ENCODE data around the gene RFC3.

The RFC3 gene

DNA sequence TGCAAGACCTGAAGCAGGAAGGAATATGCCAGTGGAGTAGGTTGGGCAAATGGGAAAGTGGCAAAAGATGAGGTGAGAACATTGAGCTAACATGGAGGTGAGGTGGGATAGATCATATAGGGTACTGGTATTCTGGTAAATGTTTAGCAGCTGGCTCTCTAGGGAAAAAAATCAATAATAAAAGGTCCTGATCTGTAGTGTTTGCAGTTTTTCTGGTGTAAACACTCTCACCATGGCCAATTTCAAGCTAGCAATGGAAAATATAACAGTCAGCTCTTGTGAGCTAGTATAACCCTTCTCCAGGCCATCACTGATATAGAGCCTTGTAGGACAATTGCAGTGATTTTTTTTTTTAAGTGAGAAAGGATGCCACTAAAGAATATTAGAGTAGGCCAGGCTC, 31.3 kb downstream of the RFC3 start:
- ChIA-PET CTCF (interaction anchor here (0.6 kb wide), 1 partner anchor 413 kb away, joined by 4 read pairs; no protein-coding TSS in a partner anchor), POLR2A (interaction anchor here (0.6 kb wide), 1 partner anchor 1166 kb away, joined by 3 read pairs; no protein-coding TSS in a partner anchor)
- H3K9me3 ChIP-seq (ENCODE audit: control extremely low read depth in 1 of 5, control insufficient read depth in 4 of 5, insufficient read depth in 2 of 5, low read depth in 1 of 5, low read length in 4 of 5) = peaks cover 0 to 2% (median 0%) of the 10 kb centered on the region in 5 experiments
- no peaks in the 10 kb centered on the region for H3K4me1 ChIP-seq (ENCODE audit: control extremely low read depth in 1 of 4, control insufficient read depth in 4 of 4, insufficient read depth in 4 of 4, low read length in 3 of 4)
- H3K27me3 ChIP-seq (replicated peaks in 2 of 5; ENCODE audit: control insufficient read depth in 4 of 5, insufficient read depth in 5 of 5, low read length in 4 of 5) = no peaks in the 10 kb centered on the region
- no peak overlapping the region for H3K27ac ChIP-seq (ENCODE audit: insufficient read depth in 1 of 2, low read depth in 1 of 2, low read length in 2 of 2, poor library complexity in 1 of 2, severe bottlenecking in 2 of 2)
- no peak for DNase-seq
- H3K36me3 ChIP-seq (ENCODE audit: control insufficient read depth in 4 of 4, insufficient read depth in 4 of 4, low read length in 3 of 4) = peaks cover 7 to 27% (median 11%) of the 10 kb centered on the region in 4 experiments
- no peak overlapping the region for H3K4me3 ChIP-seq (ENCODE audit: control insufficient read depth in 1 of 7, extremely low read depth in 1 of 7, insufficient read depth in 4 of 7, low read depth in 2 of 7, low read length in 6 of 7)

DNA sequence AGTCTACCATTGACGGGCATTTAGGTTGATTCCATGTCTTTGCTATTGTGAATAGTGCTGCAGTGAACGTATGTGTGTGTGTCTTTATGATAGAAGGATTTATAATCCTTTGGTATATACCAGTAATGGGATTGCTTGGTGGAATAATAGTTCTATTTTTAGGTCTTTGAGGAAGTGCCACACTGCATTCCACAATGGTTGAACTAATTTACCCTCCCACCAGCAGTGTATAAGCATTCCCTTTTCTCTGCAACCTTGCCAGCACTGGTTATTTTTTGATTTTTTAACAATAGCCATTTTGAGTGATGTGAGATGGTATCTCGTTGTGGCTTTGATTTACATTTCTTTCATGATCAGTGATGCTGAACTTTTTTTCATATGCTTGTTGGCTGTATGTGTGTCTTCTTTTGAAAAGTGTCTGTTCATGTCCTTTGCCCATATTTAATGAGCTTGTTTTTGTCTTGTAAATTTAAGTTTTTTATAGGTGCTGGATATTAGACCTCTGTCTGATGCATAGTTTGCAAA, 37.5 kb downstream of the RFC3 start:
- H3K27ac ChIP-seq (ENCODE audit: insufficient read depth in 1 of 2, low read depth in 1 of 2, low read length in 2 of 2, poor library complexity in 1 of 2, severe bottlenecking in 2 of 2) = no peak overlapping the region
- peaks cover 0 to 2% (median 0%) of the 10 kb centered on the region in 5 experiments for H3K9me3 ChIP-seq (ENCODE audit: control extremely low read depth in 1 of 5, control insufficient read depth in 4 of 5, insufficient read depth in 2 of 5, low read depth in 1 of 5, low read length in 4 of 5)
- H3K27me3 ChIP-seq (replicated peaks in 2 of 5; ENCODE audit: control insufficient read depth in 4 of 5, insufficient read depth in 5 of 5, low read length in 4 of 5) = no peaks in the 10 kb centered on the region
- peaks cover 0 to 3% (median 0%) of the 10 kb centered on the region in 4 experiments for H3K36me3 ChIP-seq (ENCODE audit: control insufficient read depth in 4 of 4, insufficient read depth in 4 of 4, low read length in 3 of 4)
- H3K4me1 ChIP-seq (ENCODE audit: control extremely low read depth in 1 of 4, control insufficient read depth in 4 of 4, insufficient read depth in 4 of 4, low read length in 3 of 4) = no peaks in the 10 kb centered on the region
- WGBS (ENCODE audit: insufficient coverage) = 100% methylated on average over 2 of the region's 3 CpGs
- no peak overlapping the region for H3K4me3 ChIP-seq (ENCODE audit: control insufficient read depth in 1 of 7, extremely low read depth in 1 of 7, insufficient read depth in 4 of 7, low read depth in 2 of 7, low read length in 6 of 7)
- ChIA-PET CTCF (no interaction called here), POLR2A (no interaction called here)
- no peak for DNase-seq

DNA sequence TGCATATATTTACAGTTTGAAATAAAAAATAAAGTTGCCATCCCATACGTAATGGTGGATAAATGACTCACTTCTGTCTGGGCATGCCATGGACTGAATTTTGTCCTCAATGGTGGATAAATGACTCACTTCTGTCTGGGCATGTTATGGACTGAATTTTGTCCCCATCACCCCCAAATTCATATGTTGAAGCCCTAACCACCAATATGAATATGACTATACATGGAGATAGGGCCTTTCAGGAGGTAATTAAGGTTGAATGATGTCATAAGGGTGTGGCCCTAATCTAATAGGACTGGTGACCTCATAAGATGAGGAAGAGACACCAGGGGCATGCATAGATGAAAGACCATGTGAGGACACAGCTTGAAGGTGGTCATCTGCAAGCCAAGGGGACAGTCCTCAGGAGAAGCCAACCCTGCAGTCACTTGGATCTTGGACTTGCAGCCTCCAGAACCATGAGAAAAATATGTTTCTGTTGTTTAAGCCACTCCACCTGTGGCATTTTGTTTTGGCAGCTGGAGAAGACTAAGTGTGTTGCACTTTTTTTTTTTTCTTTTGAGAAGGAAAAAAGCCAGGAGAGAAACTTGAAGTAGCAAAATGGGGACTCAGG, 41.8 kb downstream of the RFC3 start:
- Histone ChIP-seq H3K4me3 (ENCODE audit: control insufficient read depth in 1 of 7, extremely low read depth in 1 of 7, insufficient read depth in 4 of 7, low read depth in 2 of 7, low read length in 6 of 7) (no peak overlapping the region), H3K27ac (ENCODE audit: insufficient read depth in 1 of 2, low read depth in 1 of 2, low read length in 2 of 2, poor library complexity in 1 of 2, severe bottlenecking in 2 of 2) (no peak overlapping the region), H3K9me3 (ENCODE audit: control extremely low read depth in 1 of 5, control insufficient read depth in 4 of 5, insufficient read depth in 2 of 5, low read depth in 1 of 5, low read length in 4 of 5) (no peaks in the 10 kb centered on the region), H3K36me3 (ENCODE audit: control insufficient read depth in 4 of 4, insufficient read depth in 4 of 4, low read length in 3 of 4) (no peaks in the 10 kb centered on the region), H3K4me1 (ENCODE audit: control extremely low read depth in 1 of 4, control insufficient read depth in 4 of 4, insufficient read depth in 4 of 4, low read length in 3 of 4) (no peaks in the 10 kb centered on the region), H3K27me3 (replicated peaks in 2 of 5; ENCODE audit: control insufficient read depth in 4 of 5, insufficient read depth in 5 of 5, low read length in 4 of 5) (no peaks in the 10 kb centered on the region)
- CTCF ChIA-PET = no interaction called here
- POLR2A ChIA-PET = no interaction called here
- no CpG with 5 or more reads among the region's 1 CpG for WGBS (ENCODE audit: insufficient coverage)
- DNase-seq = no peak

DNA sequence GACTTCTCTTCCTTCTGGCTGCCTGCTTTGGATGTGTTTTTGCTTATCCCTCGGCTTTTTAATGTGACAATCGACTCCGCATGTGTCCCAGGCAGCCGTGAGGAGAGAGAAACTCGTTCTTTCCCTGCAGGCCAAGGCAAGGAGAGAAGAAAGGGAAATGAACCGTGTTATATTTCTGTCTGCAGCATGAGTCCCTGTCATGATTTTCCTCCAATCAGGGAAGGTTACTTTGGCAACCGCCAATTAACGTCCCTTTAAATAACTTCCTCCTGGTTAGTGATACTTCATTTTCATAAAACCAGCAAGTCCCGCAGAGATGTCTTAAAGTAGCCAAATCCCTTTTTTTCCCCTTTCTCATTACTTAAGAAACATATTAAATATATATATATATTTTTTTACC, 42.6 kb downstream of the RFC3 start:
- POLR2A ChIA-PET = no interaction called here
- Histone ChIP-seq H3K4me3 (ENCODE audit: control insufficient read depth in 1 of 7, extremely low read depth in 1 of 7, insufficient read depth in 4 of 7, low read depth in 2 of 7, low read length in 6 of 7) (no peak overlapping the region), H3K4me1 (ENCODE audit: control extremely low read depth in 1 of 4, control insufficient read depth in 4 of 4, insufficient read depth in 4 of 4, low read length in 3 of 4) (no peaks in the 10 kb centered on the region), H3K9me3 (ENCODE audit: control extremely low read depth in 1 of 5, control insufficient read depth in 4 of 5, insufficient read depth in 2 of 5, low read depth in 1 of 5, low read length in 4 of 5) (no peaks in the 10 kb centered on the region), H3K27me3 (replicated peaks in 2 of 5; ENCODE audit: control insufficient read depth in 4 of 5, insufficient read depth in 5 of 5, low read length in 4 of 5) (no peaks in the 10 kb centered on the region), H3K36me3 (ENCODE audit: control insufficient read depth in 4 of 4, insufficient read depth in 4 of 4, low read length in 3 of 4) (no peaks in the 10 kb centered on the region), H3K27ac (ENCODE audit: insufficient read depth in 1 of 2, low read depth in 1 of 2, low read length in 2 of 2, poor library complexity in 1 of 2, severe bottlenecking in 2 of 2) (no peak overlapping the region)
- CTCF ChIA-PET = no interaction called here
- WGBS (ENCODE audit: insufficient coverage) = 100% methylated on average over 7 of the region's 9 CpGs
- DNase-seq = no peak

DNA sequence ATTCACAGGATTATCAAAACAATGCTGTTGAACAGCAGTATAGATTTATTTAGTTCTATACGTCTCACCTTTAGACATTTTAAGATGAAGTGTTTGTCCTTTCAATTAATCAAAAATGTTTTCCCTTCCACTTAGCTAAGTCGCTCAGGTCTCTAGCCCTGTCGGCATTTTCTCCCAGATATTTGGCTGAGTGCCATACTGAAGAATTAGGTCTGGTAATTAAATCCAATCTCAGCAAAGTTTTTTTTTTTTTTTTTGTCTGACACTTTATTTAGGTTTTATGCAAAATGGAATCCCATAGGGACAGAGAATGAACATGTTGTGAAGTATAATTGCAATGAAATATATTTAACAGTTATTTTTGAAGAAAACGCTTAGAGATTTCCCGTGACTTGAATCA, 44.1 kb downstream of the RFC3 start:
- no peaks in the 10 kb centered on the region for H3K4me1 ChIP-seq (ENCODE audit: control extremely low read depth in 1 of 4, control insufficient read depth in 4 of 4, insufficient read depth in 4 of 4, low read length in 3 of 4)
- ChIA-PET POLR2A (no interaction called here), CTCF (no interaction called here)
- WGBS (ENCODE audit: insufficient coverage) = 100% methylated on average over 1 of the region's 5 CpGs
- H3K27me3 ChIP-seq (replicated peaks in 2 of 5; ENCODE audit: control insufficient read depth in 4 of 5, insufficient read depth in 5 of 5, low read length in 4 of 5) = no peaks in the 10 kb centered on the region
- H3K4me3 ChIP-seq (ENCODE audit: control insufficient read depth in 1 of 7, extremely low read depth in 1 of 7, insufficient read depth in 4 of 7, low read depth in 2 of 7, low read length in 6 of 7) = no peak overlapping the region
- no peak overlapping the region for H3K27ac ChIP-seq (ENCODE audit: insufficient read depth in 1 of 2, low read depth in 1 of 2, low read length in 2 of 2, poor library complexity in 1 of 2, severe bottlenecking in 2 of 2)
- H3K9me3 ChIP-seq (ENCODE audit: control extremely low read depth in 1 of 5, control insufficient read depth in 4 of 5, insufficient read depth in 2 of 5, low read depth in 1 of 5, low read length in 4 of 5) = no peaks in the 10 kb centered on the region
- no peaks in the 10 kb centered on the region for H3K36me3 ChIP-seq (ENCODE audit: control insufficient read depth in 4 of 4, insufficient read depth in 4 of 4, low read length in 3 of 4)
- DNase-seq = no peak

DNA sequence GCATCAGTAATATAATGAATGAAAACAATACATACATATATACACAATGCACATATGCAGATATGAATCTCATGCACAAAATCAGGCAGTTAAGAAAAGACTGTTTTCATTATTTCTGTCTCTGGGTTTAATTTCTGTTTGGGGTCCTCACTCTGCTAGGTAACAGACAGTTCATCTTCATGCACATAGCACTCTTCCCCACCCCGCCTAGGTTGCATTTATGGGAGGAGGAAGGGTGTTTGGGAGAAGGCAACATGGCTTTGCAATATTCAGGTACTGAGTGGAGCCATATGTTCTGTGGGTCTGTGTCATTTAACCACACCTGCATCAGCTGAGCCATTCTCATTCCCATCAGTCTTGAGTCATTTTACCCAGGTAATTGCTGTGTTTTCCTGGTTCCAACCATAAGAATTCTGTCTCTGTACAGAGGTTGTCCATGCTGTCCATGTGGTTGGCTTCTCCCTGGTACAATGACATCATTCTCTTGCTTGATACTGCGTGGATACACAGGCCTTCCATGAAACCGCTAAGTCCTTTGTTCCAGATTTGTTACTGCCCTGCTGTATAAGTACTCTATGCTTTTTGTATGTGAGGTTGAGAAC, 45.3 kb downstream of the RFC3 start:
- POLR2A ChIA-PET = no interaction called here
- no peak overlapping the region for H3K27ac ChIP-seq (ENCODE audit: insufficient read depth in 1 of 2, low read depth in 1 of 2, low read length in 2 of 2, poor library complexity in 1 of 2, severe bottlenecking in 2 of 2)
- H3K4me1 ChIP-seq (ENCODE audit: control extremely low read depth in 1 of 4, control insufficient read depth in 4 of 4, insufficient read depth in 4 of 4, low read length in 3 of 4) = no peaks in the 10 kb centered on the region
- H3K27me3 ChIP-seq (replicated peaks in 2 of 5; ENCODE audit: control insufficient read depth in 4 of 5, insufficient read depth in 5 of 5, low read length in 4 of 5) = no peaks in the 10 kb centered on the region
- H3K9me3 ChIP-seq (ENCODE audit: control extremely low read depth in 1 of 5, control insufficient read depth in 4 of 5, insufficient read depth in 2 of 5, low read depth in 1 of 5, low read length in 4 of 5) = no peaks in the 10 kb centered on the region
- no peak overlapping the region for H3K4me3 ChIP-seq (ENCODE audit: control insufficient read depth in 1 of 7, extremely low read depth in 1 of 7, insufficient read depth in 4 of 7, low read depth in 2 of 7, low read length in 6 of 7)
- CTCF ChIA-PET = no interaction called here
- H3K36me3 ChIP-seq (ENCODE audit: control insufficient read depth in 4 of 4, insufficient read depth in 4 of 4, low read length in 3 of 4) = no peaks in the 10 kb centered on the region
- no peak for DNase-seq
- WGBS (ENCODE audit: insufficient coverage) = 83% methylated on average over 1 of the region's 3 CpGs

DNA sequence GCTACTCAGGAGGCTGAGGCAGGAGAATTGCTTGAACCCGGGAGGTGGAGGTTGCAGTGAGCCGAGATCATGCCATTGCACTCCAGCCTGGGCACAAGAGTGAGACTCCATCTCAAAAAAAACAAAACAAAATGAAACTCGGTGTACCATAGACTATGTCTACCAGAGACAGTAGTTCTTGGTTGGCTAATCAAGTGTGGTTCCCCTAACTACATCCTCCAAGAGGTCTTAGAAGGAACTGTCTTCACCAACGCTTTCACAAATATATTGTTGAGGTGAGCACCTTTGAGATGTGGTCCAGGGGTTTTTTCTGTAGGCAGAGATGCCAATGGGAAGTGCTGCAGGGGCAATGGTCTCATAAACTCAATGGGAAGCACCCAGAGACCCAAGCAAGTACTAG, 48.0 kb downstream of the RFC3 start:
- no peaks in the 10 kb centered on the region for H3K4me1 ChIP-seq (ENCODE audit: control extremely low read depth in 1 of 4, control insufficient read depth in 4 of 4, insufficient read depth in 4 of 4, low read length in 3 of 4)
- DNase-seq = no peak
- ChIA-PET POLR2A (no interaction called here), CTCF (no interaction called here)
- H3K36me3 ChIP-seq (ENCODE audit: control insufficient read depth in 4 of 4, insufficient read depth in 4 of 4, low read length in 3 of 4) = no peaks in the 10 kb centered on the region
- no peaks in the 10 kb centered on the region for H3K9me3 ChIP-seq (ENCODE audit: control extremely low read depth in 1 of 5, control insufficient read depth in 4 of 5, insufficient read depth in 2 of 5, low read depth in 1 of 5, low read length in 4 of 5)
- H3K27me3 ChIP-seq (replicated peaks in 2 of 5; ENCODE audit: control insufficient read depth in 4 of 5, insufficient read depth in 5 of 5, low read length in 4 of 5) = no peaks in the 10 kb centered on the region
- no peak overlapping the region for H3K4me3 ChIP-seq (ENCODE audit: control insufficient read depth in 1 of 7, extremely low read depth in 1 of 7, insufficient read depth in 4 of 7, low read depth in 2 of 7, low read length in 6 of 7)
- no peak overlapping the region for H3K27ac ChIP-seq (ENCODE audit: insufficient read depth in 1 of 2, low read depth in 1 of 2, low read length in 2 of 2, poor library complexity in 1 of 2, severe bottlenecking in 2 of 2)
- 100% methylated on average over 2 of the region's 4 CpGs for whole genome bisulfite sequencing (ENCODE audit: insufficient coverage)
